Body of pancreas (tissue), 4 donors: ENCODE data around the gene TFAP2D. TPM values are rescaled to one million over a fixed set of nuclear protein-coding genes. Genes with fewer than 3 reads are reported as not detected.

Source experiments
- ATAC-seq: fragments of 150-250 bp; one replicate; pipeline ENCODE4 v1.9.1; 2016
- DNase-seq, 4 donors: peaks; one replicate each; pipeline ENCODE4 v3.0.0-alpha.2; 2019
- H3K27ac ChIP-seq, 4 donors: fragments of 200-600 bp; sonication (generic); 1 replicate in 3 of 4; 2 replicates in 1 of 4; pipeline versions ENCODE4 v1.5.1 to v1.6.1; 2016 to 2019; ENCODE audit warnings: mild to moderate bottlenecking in 1 of 4, mixed read lengths in 1 of 4, moderate library complexity in 1 of 4
- H3K27me3 ChIP-seq, 2 donors: fragments of 200-600 bp; sonication (generic); one replicate each; pipeline ENCODE4 v1.6.0; 2016; ENCODE audit warnings: mild to moderate bottlenecking in 1 of 2
- H3K36me3 ChIP-seq, 2 donors: fragments of 200-600 bp; sonication (generic); replicated peaks in 1 of 2; 2 replicates each; pipeline ENCODE4 v1.5.1; 2016; ENCODE audit warnings: low read depth in 2 of 2; ENCODE audit not compliant: insufficient read depth in 1 of 2
- H3K4me1 ChIP-seq: fragments of 200-600 bp; sonication (generic); one replicate; pipeline ENCODE4 v1.6.0; 2016
- H3K4me3 ChIP-seq, 2 donors: fragments of 200-600 bp; sonication (generic); 1 replicate in 1 of 2; 2 replicates in 1 of 2; pipeline ENCODE4 v1.5.1; 2016 to 2019
- H3K9me3 ChIP-seq, 3 donors: fragments of 200-600 bp; sonication (generic); 1 replicate in 2 of 3; 2 replicates in 1 of 3; pipeline ENCODE4 v1.5.1; 2016
- CTCF ChIP-seq, 7 experiments: fragments of 450-650 bp in 4 of 7; fragments of 200-600 bp in 3 of 7; sonication (generic) in 3 of 7; IDR thresholded peaks; one replicate each; pipeline ENCODE4 v1.5.1; 2016 to 2019; ENCODE audit warnings: antibody characterized with exemption in 7 of 7
- POLR2A ChIP-seq, 3 donors: fragments of 450-650 bp; IDR thresholded peaks; one replicate each; pipeline ENCODE4 v1.6.1; 2016; ENCODE audit warnings: antibody characterized with exemption in 3 of 3, mild to moderate bottlenecking in 2 of 3
- WGBS, 2 donors: methylation state at CpG; one replicate each; pipeline ENCODE4 v1.1.5; 2017; 5-methylcytosine and 5-hydroxymethylcytosine counted together
- intact Hi-C: fragments of 100-400 bp; cut with DNase I; formaldehyde crosslinking; loops from one replicate; pipeline ENCODE4 v1.15.1; 2023
- total RNA-seq, 2 donors: library from RNA; depleted of rRNA; stranded (reverse); fragments of >200 nt; gene quantifications; one replicate each; pipeline ENCODE4 v1.1.0, GENCODE V29; 2016

Gene TFAP2D
- total RNA-seq, 2 donors from 2014 or later, result not detected

DNA sequence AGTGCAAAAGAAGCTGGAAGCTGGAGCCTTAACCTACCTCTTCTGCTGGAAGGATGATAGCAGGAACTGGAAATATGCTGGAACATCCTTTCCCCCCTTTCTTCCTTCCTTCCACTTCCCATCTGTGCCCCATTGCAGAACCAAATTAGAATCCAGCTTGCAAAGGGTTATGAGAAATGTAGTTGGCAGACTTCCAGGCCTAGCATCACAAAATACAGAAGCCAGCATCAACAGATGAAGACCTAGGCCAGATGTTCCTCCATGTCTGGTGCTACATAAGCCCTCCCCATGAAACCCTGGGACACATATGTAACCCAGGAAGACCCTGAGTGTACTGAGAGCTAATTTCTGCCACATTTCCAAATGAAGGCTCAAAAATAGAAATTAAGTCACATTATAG is 65.4 kb downstream of the TFAP2D start:
- H3K27ac ChIP-seq, result no peak overlapping the region
- intact Hi-C loops, result no loop called here
- no peaks in the 10 kb centered on the region for H3K9me3 ChIP-seq
- no peak for DNase-seq
- no peaks in the 10 kb centered on the region for H3K27me3 ChIP-seq
- no peak overlapping the region for H3K4me3 ChIP-seq
- H3K4me1 ChIP-seq, result no peaks in the 10 kb centered on the region
- ATAC-seq, result no peak
- no peaks in the 10 kb centered on the region for H3K36me3 ChIP-seq
- no peak for TF ChIP-seq POLR2A (IDR thresholded peaks at IDR 0.05)

DNA sequence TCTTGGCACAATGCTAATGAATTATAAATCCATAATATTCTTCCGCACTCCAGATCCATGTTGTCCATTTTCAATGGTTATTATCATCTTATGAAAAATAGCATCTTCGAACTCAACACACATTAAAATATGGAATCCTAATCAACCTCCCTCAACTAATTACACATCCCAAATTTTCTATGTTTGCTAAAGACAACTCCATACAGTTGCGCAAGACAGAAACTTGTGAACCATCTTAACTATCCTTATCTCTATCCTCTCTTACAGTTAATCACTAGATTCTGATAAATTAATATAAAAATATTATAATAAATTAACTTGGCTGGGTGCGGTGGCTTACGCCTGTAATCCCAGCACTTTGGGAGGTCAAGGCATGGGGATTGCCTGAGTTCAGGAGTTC is 67.1 kb downstream of the TFAP2D start:
- Histone ChIP-seq H3K27ac (no peak overlapping the region), H3K4me3 (no peak overlapping the region), H3K36me3 (no peaks in the 10 kb centered on the region), H3K9me3 (no peaks in the 10 kb centered on the region), H3K27me3 (no peaks in the 10 kb centered on the region), H3K4me1 (no peaks in the 10 kb centered on the region)
- intact Hi-C loops, result no loop called here
- whole genome bisulfite sequencing, 2 donors, result 80 to 85% methylated on average over 5 of the region's 5 CpGs
- no peak for ATAC-seq
- no peak for DNase-seq
- TF ChIP-seq CTCF (IDR thresholded peaks at IDR 0.05) (no peak), POLR2A (IDR thresholded peaks at IDR 0.05) (no peak)

DNA sequence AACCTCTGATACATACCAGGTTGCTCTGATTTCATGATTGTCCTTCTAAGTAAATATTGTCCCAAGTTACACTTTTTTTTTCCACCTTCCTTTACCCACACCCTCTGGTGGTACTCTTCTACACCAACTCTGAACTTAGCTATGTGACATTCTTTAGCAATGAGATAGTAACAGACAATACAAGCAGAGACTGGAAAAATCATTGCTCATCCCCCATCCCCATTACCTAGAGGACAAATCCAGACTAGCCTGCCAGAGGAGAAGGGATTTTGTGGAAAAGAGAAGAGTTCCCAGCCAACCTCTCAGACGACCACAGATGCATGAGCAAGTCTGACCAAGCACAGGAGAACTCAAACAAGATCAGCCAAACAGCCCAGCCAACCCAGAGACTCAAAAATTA is 72.6 kb downstream of the TFAP2D start:
- H3K27ac ChIP-seq, result no peak overlapping the region
- 0 to 14% methylated on average over 1 of the region's 1 CpG for WGBS, 2 donors
- H3K27me3 ChIP-seq, result no peaks in the 10 kb centered on the region
- no peak for ATAC-seq
- intact Hi-C loops, result no loop called here
- TF ChIP-seq POLR2A (IDR thresholded peaks at IDR 0.05) (no peak), CTCF (IDR thresholded peaks at IDR 0.05) (no peak)
- no peaks in the 10 kb centered on the region for H3K4me1 ChIP-seq
- H3K36me3 ChIP-seq, result no peaks in the 10 kb centered on the region
- no peak overlapping the region for H3K4me3 ChIP-seq
- DNase-seq, result no peak
- no peaks in the 10 kb centered on the region for H3K9me3 ChIP-seq

GRCh38 chr6:50791900-50792508 is 78.7 kb downstream of the TFAP2D start:
- DNase-seq (peak in 1 of 4 donors; percentile 27), ATAC-seq (no peak)
- Histone ChIP-seq H3K9me3 (no peaks in the 10 kb centered on the region), H3K27ac (no peak overlapping the region), H3K4me1 (no peaks in the 10 kb centered on the region), H3K27me3 (no peaks in the 10 kb centered on the region), H3K36me3 (no peaks in the 10 kb centered on the region), H3K4me3 (no peak overlapping the region)
- intact Hi-C loops, result no loop called here
- WGBS, 2 donors, result 1% methylated on average over 3 of the region's 3 CpGs
- TF ChIP-seq POLR2A (IDR thresholded peaks at IDR 0.05), result no peak
- peak; percentile 37 to 71 (median 57) for TF ChIP-seq CTCF (IDR thresholded peaks at IDR 0.05)

DNA sequence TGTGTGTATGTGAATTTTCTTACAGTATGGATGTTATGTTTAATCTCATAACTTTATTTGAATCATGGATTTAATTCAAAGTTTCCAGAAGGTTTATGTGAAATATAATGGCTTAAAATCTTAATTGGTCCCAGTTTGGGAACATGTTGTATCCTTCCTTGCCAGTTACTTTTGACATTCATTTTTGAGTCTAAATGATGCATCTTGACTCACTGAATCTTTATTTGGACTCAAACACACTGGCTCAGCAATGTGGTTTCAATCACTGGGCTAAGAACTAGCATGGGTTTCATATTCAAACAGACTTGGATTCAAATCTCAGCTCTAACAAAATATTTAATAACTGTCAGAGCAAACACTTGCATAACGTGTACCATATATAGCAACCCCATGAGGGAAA is 79.4 kb downstream of the TFAP2D start:
- Histone ChIP-seq H3K9me3 (no peaks in the 10 kb centered on the region), H3K4me1 (no peaks in the 10 kb centered on the region), H3K27me3 (no peaks in the 10 kb centered on the region), H3K36me3 (no peaks in the 10 kb centered on the region), H3K27ac (no peak overlapping the region), H3K4me3 (no peak overlapping the region)
- DNase-seq (no peak), ATAC-seq (no peak)
- 23 to 60% methylated on average over 1 of the region's 1 CpG for WGBS, 2 donors
- TF ChIP-seq CTCF (IDR thresholded peaks at IDR 0.05), result no peak
- no peak for TF ChIP-seq POLR2A (IDR thresholded peaks at IDR 0.05)
- intact Hi-C loops, result no loop called here
